Keratinocyte (primary cell): ENCODE measurements around the gene SPATA2. TPM values are rescaled to one million over a fixed set of nuclear protein-coding genes. Genes with fewer than 3 reads are reported as not detected.
A peak's percentile ranks its signal among the peaks of the same experiment; 100 is the strongest.

ENCODE experiments used
- DNase-seq: peaks from one replicate; pipeline ENCODE4 v3.0.0-alpha.2; 2011; ENCODE audit warnings: low read depth, missing footprints, low spot score
- FAIRE-seq: peaks from 2 replicates; lab custom pipeline; 2011; peaks lifted over from hg19 to GRCh38; lab: Jason Lieb, UNC
- H2AFZ ChIP-seq: 2 replicates; pipeline ENCODE4 v1.6.0; 2012; ENCODE audit warnings: low read length, control low read depth, inconsistent platforms; ENCODE audit not compliant: control insufficient read depth
- H3K27ac ChIP-seq: 2 replicates; pipeline ENCODE4 v1.5.1; 2011; ENCODE audit warnings: low read length; ENCODE audit not compliant: control insufficient read depth, insufficient read depth
- H3K27me3 ChIP-seq: 3 replicates; pipeline ENCODE4 v1.6.0; 2011; ENCODE audit warnings: low read length; ENCODE audit not compliant: control insufficient read depth, insufficient read depth; ENCODE audit errors: extremely low read depth
- H3K36me3 ChIP-seq, 2 experiments: 2 replicates in 1 of 2; 3 replicates in 1 of 2; pipeline ENCODE4 v1.5.1; 2011; ENCODE audit warnings: low read length in 2 of 2, mild to moderate bottlenecking in 1 of 2; ENCODE audit not compliant: control insufficient read depth in 2 of 2, insufficient read depth in 2 of 2; ENCODE audit errors: extremely low read depth in 1 of 2
- H3K4me1 ChIP-seq: 3 replicates; pipeline ENCODE4 v1.5.1; 2011; ENCODE audit warnings: low read length; ENCODE audit not compliant: control insufficient read depth, insufficient read depth; ENCODE audit errors: extremely low read depth
- H3K4me2 ChIP-seq: 3 replicates; pipeline ENCODE4 v1.6.0; 2011; ENCODE audit warnings: low read depth, low read length; ENCODE audit not compliant: control insufficient read depth, insufficient read depth; ENCODE audit errors: extremely low read depth
- H3K4me3 ChIP-seq, 3 experiments: fragments of 200-600 bp in 1 of 3; sonication (generic) in 1 of 3; 2 replicates in 2 of 3; 3 replicates in 1 of 3; pipeline ENCODE4 v1.5.1; 2011 to 2016; ENCODE audit warnings: low read length in 3 of 3, mild to moderate bottlenecking in 3 of 3, control low read depth in 2 of 3, inconsistent platforms in 1 of 3, low read depth in 1 of 3, mixed read lengths in 1 of 3, mixed run types in 1 of 3, moderate library complexity in 1 of 3; ENCODE audit not compliant: control insufficient read depth in 2 of 3, insufficient read depth in 2 of 3; ENCODE audit errors: extremely low read depth in 1 of 3
- H3K79me2 ChIP-seq: 2 replicates; pipeline ENCODE4 v1.6.0; 2012; ENCODE audit warnings: low read length; ENCODE audit not compliant: control insufficient read depth, insufficient read depth
- H3K9ac ChIP-seq: 3 replicates; pipeline ENCODE4 v1.6.0; 2011; ENCODE audit warnings: low read length; ENCODE audit not compliant: control insufficient read depth, insufficient read depth; ENCODE audit errors: extremely low read depth
- H3K9me1 ChIP-seq: 3 replicates; pipeline ENCODE4 v1.6.0; 2011; ENCODE audit warnings: low read length; ENCODE audit not compliant: control insufficient read depth, insufficient read depth; ENCODE audit errors: extremely low read depth
- H3K9me3 ChIP-seq: 2 replicates; pipeline ENCODE4 v1.5.1; 2012; ENCODE audit warnings: low read depth, low read length; ENCODE audit not compliant: control insufficient read depth
- H4K20me1 ChIP-seq: 3 replicates; pipeline ENCODE4 v1.6.0; 2011; ENCODE audit warnings: low read length; ENCODE audit not compliant: control insufficient read depth, insufficient read depth; ENCODE audit errors: extremely low read depth
- EZH2 ChIP-seq: IDR thresholded peaks from one replicate; pipeline ENCODE4 v1.6.1; 2012; ENCODE audit warnings: inconsistent platforms, mild to moderate bottlenecking, low read length, moderate library complexity
- dilution Hi-C: fragments of 300-500 bp; cut with MboI; formaldehyde crosslinking; loops from one replicate; pipeline ENCODE4 v1.7.0; 2020; ENCODE audit warnings: low sequenced_read_pairs; ENCODE audit not compliant: extremely low pct_ligation_motif_present
- polyA plus RNA-seq, 5 experiments: library from polyadenylated mRNA; depleted of rRNA in 3 of 5; stranded (reverse) in 3 of 5; stranded (forward) in 1 of 5; unstranded in 1 of 5; fragments of >200 nt; gene quantifications; 1 replicate in 1 of 5; 2 replicates in 3 of 5; 3 replicates in 1 of 5; pipeline versions ENCODE4 v1.2.1 to v1.2.3, GENCODE V29; 2011 to 2012; ENCODE audit warnings: missing spikeins in 2 of 5, low read depth in 1 of 5, low replicate concordance in 1 of 5
- TF ChIP-seq, protein P1 (sequence below), 3 experiments: IDR thresholded peaks in 1 of 3; conservative IDR thresholded peaks in 1 of 3; optimal IDR thresholded peaks in 1 of 3; 2 replicates in 2 of 3; 3 replicates in 1 of 3; pipeline versions ENCODE3 to v1.5.1; 2011; ENCODE audit warnings: low read length in 3 of 3, mild to moderate bottlenecking in 3 of 3, moderate library complexity in 2 of 3, control low read depth in 1 of 3, inconsistent platforms in 1 of 3; ENCODE audit not compliant: insufficient read depth in 2 of 3; ENCODE audit errors: extremely low read depth in 1 of 3

Gene SPATA2
- polyA plus RNA-seq, 1 donor (not counting 4 experiments of a cell fraction or from before 2014, with no cell fraction given) = 3.2 TPM

DNA sequence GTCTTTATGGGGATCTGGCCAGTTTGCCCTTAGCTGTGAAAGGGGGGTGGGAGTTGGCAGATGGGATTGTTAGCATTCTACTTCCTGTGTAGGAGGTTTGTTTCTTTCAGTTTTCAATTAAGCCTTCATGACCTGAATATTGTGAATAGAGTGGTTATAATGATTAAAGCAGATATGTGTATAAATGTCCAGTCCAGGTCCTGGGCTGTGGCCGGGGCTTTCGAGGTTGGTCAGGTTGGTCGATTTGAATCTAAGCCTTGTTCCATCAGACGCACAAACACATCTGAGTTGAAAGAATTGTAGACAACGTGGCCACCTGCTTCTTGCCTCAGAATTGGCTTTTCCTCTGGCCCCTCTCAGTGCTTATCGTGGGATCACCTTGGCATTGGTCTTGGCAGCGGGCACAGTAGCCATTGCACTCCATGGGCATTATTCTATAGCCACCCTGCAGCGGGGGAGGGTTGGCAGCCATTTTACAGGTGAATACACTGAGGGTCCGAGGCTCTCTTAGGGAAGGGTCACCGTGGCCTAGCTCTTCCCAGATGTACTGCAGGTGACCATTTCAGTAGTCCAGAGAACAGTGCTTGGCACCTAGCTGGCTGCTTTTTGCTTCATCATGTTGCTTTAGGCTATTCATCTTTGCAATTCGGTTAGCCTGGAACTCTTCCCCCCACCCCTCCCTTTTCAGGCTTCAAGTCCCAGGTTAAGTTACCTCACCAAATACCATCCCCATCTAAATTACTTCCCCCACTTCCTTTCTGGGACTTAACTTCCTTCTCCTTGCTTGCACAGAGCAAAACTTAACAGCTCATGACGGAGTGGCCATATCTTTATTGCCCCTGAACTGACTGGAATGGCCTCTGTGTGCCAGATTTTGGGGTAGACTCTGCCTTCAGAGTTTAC lies 21.9 kb upstream of the SPATA2 start:
- Histone ChIP-seq H3K27ac (peak overlapping the region; percentile 57), H3K9me3 (no peaks in the 10 kb centered on the region), H3K9ac (peak overlapping the region; percentile 78), H4K20me1 (peaks cover 5% of the 10 kb centered on the region), H3K4me2 (peak overlapping the region; percentile 95), H3K9me1 (peaks cover 2% of the 10 kb centered on the region), H3K36me3 (peaks cover 9 to 19% of the 10 kb centered on the region in 2 experiments), H3K4me1 (peaks cover 18% of the 10 kb centered on the region), H3K4me3 (peak overlapping the region; percentile 62 to 95 (median 75)), H2AFZ (no peak overlapping the region), H3K79me2 (peaks cover 59% of the 10 kb centered on the region), H3K27me3 (no peaks in the 10 kb centered on the region)
- dilution Hi-C loops = no loop called here
- TF ChIP-seq, protein P1, sequence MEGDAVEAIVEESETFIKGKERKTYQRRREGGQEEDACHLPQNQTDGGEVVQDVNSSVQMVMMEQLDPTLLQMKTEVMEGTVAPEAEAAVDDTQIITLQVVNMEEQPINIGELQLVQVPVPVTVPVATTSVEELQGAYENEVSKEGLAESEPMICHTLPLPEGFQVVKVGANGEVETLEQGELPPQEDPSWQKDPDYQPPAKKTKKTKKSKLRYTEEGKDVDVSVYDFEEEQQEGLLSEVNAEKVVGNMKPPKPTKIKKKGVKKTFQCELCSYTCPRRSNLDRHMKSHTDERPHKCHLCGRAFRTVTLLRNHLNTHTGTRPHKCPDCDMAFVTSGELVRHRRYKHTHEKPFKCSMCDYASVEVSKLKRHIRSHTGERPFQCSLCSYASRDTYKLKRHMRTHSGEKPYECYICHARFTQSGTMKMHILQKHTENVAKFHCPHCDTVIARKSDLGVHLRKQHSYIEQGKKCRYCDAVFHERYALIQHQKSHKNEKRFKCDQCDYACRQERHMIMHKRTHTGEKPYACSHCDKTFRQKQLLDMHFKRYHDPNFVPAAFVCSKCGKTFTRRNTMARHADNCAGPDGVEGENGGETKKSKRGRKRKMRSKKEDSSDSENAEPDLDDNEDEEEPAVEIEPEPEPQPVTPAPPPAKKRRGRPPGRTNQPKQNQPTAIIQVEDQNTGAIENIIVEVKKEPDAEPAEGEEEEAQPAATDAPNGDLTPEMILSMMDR (optimal IDR thresholded peaks at IDR 0.05 in 1 of 3, IDR thresholded peaks at IDR 0.05 in 1 of 3, conservative IDR thresholded peaks at IDR 0.05 in 1 of 3; ENCODE audit: extremely low read depth in 1 of 3, insufficient read depth in 2 of 3, low read length in 3 of 3) = no peak
- no peak for TF ChIP-seq EZH2
- DNase-seq = no peak
- no peak for FAIRE-seq

DNA sequence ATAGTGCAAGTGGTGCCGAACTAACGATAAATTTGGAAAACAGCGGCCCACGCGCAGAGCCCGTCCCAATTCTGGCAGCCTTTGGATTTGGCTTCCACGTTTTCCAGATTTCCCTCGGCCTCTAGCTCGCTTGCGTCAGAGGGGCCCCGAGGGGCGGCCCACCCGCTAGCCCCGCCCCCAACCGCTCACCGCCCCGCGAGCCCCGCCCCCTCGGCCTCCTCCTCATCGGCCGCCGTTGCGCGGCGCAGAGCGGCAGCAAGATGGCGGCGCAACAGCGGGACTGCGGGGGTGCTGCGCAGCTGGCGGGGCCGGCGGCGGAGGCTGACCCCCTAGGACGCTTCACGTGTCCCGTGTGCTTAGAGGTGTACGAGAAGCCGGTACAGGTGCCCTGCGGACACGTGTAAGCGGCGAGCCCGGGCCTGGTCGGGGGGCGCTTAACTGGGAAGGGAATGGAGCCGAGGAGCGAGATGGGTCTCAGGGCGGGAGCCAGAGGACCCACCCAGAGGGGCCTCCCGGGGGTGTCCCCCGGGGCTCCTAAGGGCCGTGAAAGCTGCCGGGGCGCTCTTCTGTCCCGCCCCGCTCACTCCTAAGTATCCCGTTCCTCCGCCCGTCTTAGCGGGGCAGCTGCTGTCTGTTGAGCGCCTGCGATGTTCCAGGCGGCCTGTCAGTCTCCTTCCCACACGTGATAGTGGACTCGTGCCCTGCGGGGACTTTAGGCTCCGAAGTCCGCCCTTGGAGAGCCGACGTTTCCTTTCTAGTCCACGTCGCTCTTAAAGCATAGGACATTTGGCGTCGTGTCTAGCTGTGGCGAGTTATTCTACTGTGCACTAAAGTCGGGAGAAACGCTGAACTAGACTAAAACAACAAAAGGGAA lies 21.1 kb upstream of the SPATA2 start, which contains the start of gene RNF114:
Gene RNF114 (plus strand): TSS at position 245 of the 874 bp plus-strand sequence. CDS start 16 bp downstream, at position 261.
- H3K79me2 ChIP-seq = peaks cover 50% of the 10 kb centered on the region
- DNase-seq = no peak
- peak within 1 kb of the TSS; percentile 81 for H2AFZ ChIP-seq
- peak within 1 kb of the TSS; percentile 78 for H3K9ac ChIP-seq
- H3K9me1 ChIP-seq = peaks cover 2% of the 10 kb centered on the region
- H3K36me3 ChIP-seq = peaks cover 6 to 16% of the 10 kb centered on the region in 2 experiments
- H3K9me3 ChIP-seq = no peaks in the 10 kb centered on the region
- H3K27ac ChIP-seq = peak within 1 kb of the TSS; percentile 57
- peak within 1 kb of the TSS; percentile 95 for H3K4me2 ChIP-seq
- dilution Hi-C loops = no loop called here
- FAIRE-seq = no peak
- no peaks in the 10 kb centered on the region for H3K27me3 ChIP-seq
- H3K4me3 ChIP-seq = peak within 1 kb of the TSS; percentile 62 to 95 (median 75)
- H4K20me1 ChIP-seq = peaks cover 5% of the 10 kb centered on the region
- no peak for TF ChIP-seq EZH2
- TF ChIP-seq, protein P1 (optimal IDR thresholded peaks at IDR 0.05 in 1 of 3, IDR thresholded peaks at IDR 0.05 in 1 of 3, conservative IDR thresholded peaks at IDR 0.05 in 1 of 3; ENCODE audit: extremely low read depth in 1 of 3, insufficient read depth in 2 of 3, low read length in 3 of 3) = no peak
- peaks cover 18% of the 10 kb centered on the region for H3K4me1 ChIP-seq
